Thoracic aorta (tissue), 2 donors: Measurements from ENCODE around the gene PEAK3. TPM values are rescaled to one million over a fixed set of nuclear protein-coding genes. Genes with fewer than 3 reads are reported as not detected.

ENCODE experiments used
- ATAC-seq: fragments of 150-250 bp; one replicate; pipeline ENCODE4 v1.8.0; 2017; ENCODE audit warnings: low read depth; ENCODE audit not compliant: insufficient number of reproducible peaks, low FRiP score
- DNase-seq: peaks from one replicate; pipeline ENCODE4 v3.0.0-alpha.2; 2020; ENCODE audit warnings: low spot score
- H3K27ac ChIP-seq, 2 donors: fragments of 200-600 bp; sonication (generic); 1 replicate in 1 of 2; 2 replicates in 1 of 2; pipeline ENCODE4 v1.5.1; 2016; ENCODE audit warnings: mild to moderate bottlenecking in 2 of 2, moderate library complexity in 2 of 2
- H3K27me3 ChIP-seq: fragments of 200-600 bp; sonication (generic); replicated peaks from 2 replicates; pipeline ENCODE4 v1.6.0; 2016; ENCODE audit warnings: mild to moderate bottlenecking; ENCODE audit not compliant: insufficient read depth
- H3K36me3 ChIP-seq: fragments of 200-600 bp; sonication (generic); one replicate; pipeline ENCODE4 v1.5.1; 2016
- H3K4me1 ChIP-seq, 2 donors: fragments of 200-600 bp; sonication (generic); 1 replicate in 1 of 2; 2 replicates in 1 of 2; pipeline versions ENCODE4 v1.5.1 to v1.6.0; 2016; ENCODE audit warnings: low read depth in 2 of 2, mild to moderate bottlenecking in 1 of 2; ENCODE audit not compliant: control insufficient read depth in 1 of 2
- H3K4me3 ChIP-seq: fragments of 200-600 bp; sonication (generic); 2 replicates; pipeline ENCODE4 v1.5.1; 2016; ENCODE audit warnings: mild to moderate bottlenecking
- H3K9me3 ChIP-seq: fragments of 200-600 bp; sonication (generic); 2 replicates; pipeline ENCODE4 v1.5.1; 2016
- CTCF ChIP-seq: fragments of 200-600 bp; sonication (generic); IDR thresholded peaks from one replicate; pipeline ENCODE4 v1.5.1; 2019; ENCODE audit warnings: antibody characterized with exemption
- total RNA-seq, 2 donors: library from RNA; depleted of rRNA; stranded (reverse); fragments of >200 nt; gene quantifications; one replicate each; pipeline versions ENCODE4 v1.1.0 to v1.2.3, GENCODE V29; 2016

The PEAK3 gene
- total RNA-seq, 2 donors from 2014 or later: 1.2 to 3.0 TPM

GRCh38 chr19:2290441-2291184 lies 8.6 kb upstream of the PEAK3 start:
- TF ChIP-seq CTCF: no peak
- DNase-seq (no peak), ATAC-seq (no peak)
- H3K4me1 ChIP-seq: peaks cover 24 to 49% of the 10 kb centered on the region in 2 donors
- no peaks in the 10 kb centered on the region for H3K9me3 ChIP-seq
- H3K27me3 ChIP-seq: peaks cover 7% of the 10 kb centered on the region
- peak overlapping the region; percentile 63 for H3K4me3 ChIP-seq
- no peak overlapping the region for H3K27ac ChIP-seq
- H3K36me3 ChIP-seq: peaks cover 3% of the 10 kb centered on the region

- H3K27ac ChIP-seq: no peak overlapping the region
- H3K36me3 ChIP-seq: peaks cover 3% of the 10 kb centered on the region
- peak overlapping the region; percentile 63 for H3K4me3 ChIP-seq
- DNase-seq: no peak
- ATAC-seq: no peak
- peaks cover 7% of the 10 kb centered on the region for H3K27me3 ChIP-seq
- no peak for TF ChIP-seq CTCF
- peaks cover 24 to 43% of the 10 kb centered on the region in 2 donors for H3K4me1 ChIP-seq
- H3K9me3 ChIP-seq: no peaks in the 10 kb centered on the region
Observed at GRCh38 chr19:2289714-2290435, 7.9 kb upstream of the PEAK3 start.

GRCh38 chr19:2288818-2289713 lies 7.1 kb upstream of the PEAK3 start:
- Histone ChIP-seq H3K36me3 (peaks cover 3% of the 10 kb centered on the region), H3K4me3 (peak overlapping the region; percentile 63), H3K4me1 (peaks cover 20 to 34% of the 10 kb centered on the region in 2 donors), H3K27ac (no peak overlapping the region), H3K27me3 (peaks cover 7% of the 10 kb centered on the region), H3K9me3 (no peaks in the 10 kb centered on the region)
- DNase-seq (no peak), ATAC-seq (no peak)
- no peak for TF ChIP-seq CTCF

GRCh38 chr19:2288338-2288817 lies 6.4 kb upstream of the PEAK3 start:
- Histone ChIP-seq H3K9me3 (no peaks in the 10 kb centered on the region), H3K4me3 (no peak overlapping the region), H3K27me3 (peaks cover 7% of the 10 kb centered on the region), H3K4me1 (peaks cover 17 to 29% of the 10 kb centered on the region in 2 donors), H3K36me3 (peaks cover 3% of the 10 kb centered on the region), H3K27ac (no peak overlapping the region)
- DNase-seq (no peak), ATAC-seq (no peak)
- TF ChIP-seq CTCF: no peak
